GM18909 (cell line): ENCODE data around the gene IGHMBP2.

Source experiments
- ATAC-seq: cut with Tn5 transposase; IDR thresholded peaks from one replicate; pipeline ENCODE4 v1.9.1; 2021; ENCODE audit warnings: mild to moderate bottlenecking; ENCODE audit not compliant: unreplicated experiment, poor library complexity

The IGHMBP2 gene

GRCh38 chr11:68978626-68978930 is 74.9 kb downstream of the IGHMBP2 start:
- no peak for ATAC-seq

GRCh38 chr11:68978931-68979594 is 75.4 kb downstream of the IGHMBP2 start:
- no peak for ATAC-seq

DNA sequence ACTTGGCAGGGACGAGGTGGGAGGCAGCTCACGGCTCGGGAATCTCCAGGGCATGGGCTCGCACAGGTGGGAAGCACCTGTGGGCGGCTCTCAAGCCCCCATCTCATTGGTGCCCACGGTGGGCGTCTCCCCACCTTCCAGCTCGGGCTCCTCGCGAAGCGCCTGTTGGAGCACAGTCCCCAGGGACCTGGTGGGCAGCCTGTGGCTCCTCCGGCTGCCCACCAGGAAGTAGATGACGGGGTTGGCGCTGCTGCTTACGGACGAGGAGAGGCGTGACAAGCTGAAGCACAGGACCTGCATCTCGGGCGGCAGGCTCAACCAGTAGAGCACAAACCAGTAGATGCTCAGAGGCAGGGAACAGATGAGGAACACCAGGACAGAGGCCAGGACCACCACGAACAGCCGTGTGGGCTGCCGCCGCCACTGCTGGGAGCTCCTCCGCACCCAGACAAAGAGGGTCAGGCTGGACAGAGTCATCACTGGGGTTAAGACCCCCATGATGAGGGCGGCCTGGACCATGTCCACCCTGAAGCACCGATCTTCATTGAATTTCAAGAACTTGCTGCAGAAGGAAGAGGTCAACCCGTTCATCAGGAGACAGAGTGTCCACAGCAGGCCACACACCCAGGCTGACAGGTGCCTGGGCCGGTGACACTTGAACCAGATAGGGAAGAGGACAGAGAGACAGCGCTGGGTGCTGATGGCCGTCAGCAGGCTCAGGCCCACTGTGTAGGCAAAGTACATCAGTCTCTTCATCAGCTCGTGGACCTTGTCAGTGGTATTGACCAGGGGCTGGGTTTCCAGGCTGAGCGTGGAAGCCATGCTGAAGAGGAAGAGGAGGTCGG is 76.5 kb downstream of the IGHMBP2 start:
- no peak for ATAC-seq

DNA sequence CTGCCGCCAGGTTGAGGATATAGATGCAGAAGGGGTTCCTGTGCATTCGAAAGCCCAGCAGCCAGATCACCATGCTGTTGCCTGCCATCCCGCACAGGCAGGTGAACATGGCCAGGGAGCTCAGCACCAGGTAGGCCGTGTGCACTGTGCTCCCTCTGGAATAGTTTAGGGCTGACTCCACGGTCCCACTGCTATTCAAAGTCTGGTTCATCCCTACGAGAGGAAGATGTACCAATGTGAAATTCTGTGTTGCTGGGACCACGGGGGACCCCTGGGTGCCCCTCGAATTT is 77.0 kb downstream of the IGHMBP2 start, which contains the start of gene MRGPRD:
TSS of gene MRGPRD (minus strand) at position 211 of the 290 bp plus-strand sequence. CDS start at position 211, 0 bp downstream.
- ATAC-seq: no peak

DNA sequence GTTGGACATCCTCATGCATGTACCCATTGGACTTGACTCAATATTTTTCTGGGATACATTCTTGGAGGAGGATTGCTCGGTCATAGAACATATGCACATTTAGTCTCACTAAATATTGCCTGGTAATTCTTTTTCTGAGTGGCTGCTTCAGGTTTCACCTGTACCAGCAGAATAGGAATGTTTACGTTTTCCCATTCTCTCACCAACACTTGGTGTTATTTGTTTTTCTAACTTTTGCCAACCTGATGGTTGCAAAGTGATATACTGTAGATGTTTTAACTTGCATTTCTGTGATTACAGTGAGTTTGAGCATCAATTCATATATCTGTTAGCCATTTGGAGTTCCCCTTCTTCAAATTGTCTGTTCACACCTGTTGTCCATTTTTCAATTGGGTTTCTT is 78.4 kb downstream of the IGHMBP2 start:
- ATAC-seq: no peak

DNA sequence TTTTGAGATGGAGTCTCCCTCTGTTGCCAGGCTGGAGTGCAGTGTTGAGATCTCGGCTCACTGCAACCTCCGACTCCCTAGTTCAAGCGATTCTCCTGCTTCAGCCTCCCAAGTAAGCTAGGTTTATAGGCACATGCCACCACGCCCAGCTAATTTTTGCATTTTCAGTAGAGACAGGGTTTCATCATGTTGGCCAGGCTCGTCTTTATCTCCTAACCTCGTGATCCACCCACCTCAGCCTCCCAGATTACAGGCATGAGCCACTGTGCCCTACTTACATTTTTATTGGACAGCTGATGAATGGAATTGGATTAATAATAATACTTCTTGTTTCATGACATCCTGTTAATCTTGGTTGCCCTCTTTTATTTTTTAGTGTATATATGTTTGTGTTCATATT is 80.1 kb downstream of the IGHMBP2 start:
- ATAC-seq: no peak

DNA sequence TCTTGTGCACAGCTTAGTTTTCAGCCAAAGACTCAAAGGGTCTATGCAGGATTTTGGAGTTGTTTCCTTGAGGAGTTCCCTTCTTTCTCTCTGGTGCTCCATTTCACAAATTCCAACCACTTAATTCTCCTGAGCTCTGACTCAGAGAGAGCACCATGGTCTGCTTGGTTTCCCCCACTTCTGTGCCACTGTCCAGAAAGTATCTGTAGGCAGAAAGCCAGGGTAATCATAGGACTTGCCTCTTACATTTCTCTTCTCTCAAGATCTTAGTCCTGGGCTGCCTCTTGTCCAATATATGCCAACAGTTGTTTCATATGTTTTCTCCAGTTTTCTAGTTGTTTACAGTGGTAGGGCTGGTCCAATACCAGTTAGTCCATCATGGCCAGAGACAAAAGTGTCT is 83.5 kb downstream of the IGHMBP2 start:
- no peak for ATAC-seq

GRCh38 chr11:68988491-68988890 is 84.8 kb downstream of the IGHMBP2 start:
- no peak for ATAC-seq
